Endothelial cell of umbilical vein (primary cell): ENCODE measurements around the gene IL24. TPM values are rescaled to one million over a fixed set of nuclear protein-coding genes. Genes with fewer than 3 reads are reported as not detected.

ENCODE experiments used
- BruUV-seq: library from RNA; stranded (reverse); fragments of 400-500 nt; replicated peaks from 2 replicates; lab custom pipeline; 2021; lab: Mats Ljungman, UMichigan
- CTCF ChIA-PET: fragments of 300-600, 350-600 bp; sonication (Branson Sonifier 250); formaldehyde crosslinking; loops from one replicate; lab custom pipeline; 2021; ENCODE audit warnings: antibody characterized with exemption, inconsistent platforms; lab: Charles Lee
- POLR2A ChIA-PET: fragments of 300-600, 350-600 bp; sonication (Branson Sonifier 250); formaldehyde crosslinking; loops from one replicate; lab custom pipeline; 2021; ENCODE audit warnings: antibody characterized with exemption, inconsistent platforms; lab: Charles Lee
- DNase-seq: peaks from one replicate; pipeline ENCODE4 v3.0.0-alpha.2; 2011; ENCODE audit warnings: low read depth, low spot score
- FAIRE-seq: peaks from 2 replicates; lab custom pipeline; 2011; peaks lifted over from hg19 to GRCh38; lab: Jason Lieb, UNC
- H2AFZ ChIP-seq: 2 replicates; pipeline ENCODE4 v1.6.0; 2012; ENCODE audit warnings: low read depth, low read length, control low read depth, inconsistent platforms
- H3K27ac ChIP-seq: 2 replicates; pipeline ENCODE4 v1.5.1; 2011; ENCODE audit warnings: low read depth, mild to moderate bottlenecking, control low read depth, low read length, moderate library complexity; ENCODE audit not compliant: insufficient read depth
- H3K27me3 ChIP-seq, 2 experiments: 2 replicates each; pipeline versions ENCODE4 v1.6.0 to v1.6.1; 2011; ENCODE audit warnings: low read length in 2 of 2, mixed read lengths in 1 of 2; ENCODE audit not compliant: control insufficient read depth in 2 of 2, insufficient read depth in 2 of 2
- H3K36me3 ChIP-seq, 2 experiments: 2 replicates in 1 of 2; 3 replicates in 1 of 2; pipeline ENCODE4 v1.5.1; 2011; ENCODE audit warnings: low read length in 2 of 2, mild to moderate bottlenecking in 1 of 2, moderate library complexity in 1 of 2; ENCODE audit not compliant: control insufficient read depth in 2 of 2, insufficient read depth in 2 of 2; ENCODE audit errors: extremely low read depth in 1 of 2
- H3K4me1 ChIP-seq: 3 replicates; pipeline ENCODE4 v1.5.1; 2011; ENCODE audit warnings: mild to moderate bottlenecking, low read length; ENCODE audit not compliant: control insufficient read depth, insufficient read depth; ENCODE audit errors: extremely low read depth
- H3K4me2 ChIP-seq: 2 replicates; pipeline ENCODE4 v1.6.1; 2011; ENCODE audit warnings: low read length, control low read depth, mixed read lengths; ENCODE audit not compliant: insufficient read depth
- H3K4me3 ChIP-seq, 3 experiments: fragments of 200-600 bp in 1 of 3; sonication (generic), shearing (Covaris generic) in 1 of 3; replicated peaks in 1 of 3; 2 replicates each; pipeline ENCODE4 v1.5.1; 2011 to 2016; ENCODE audit warnings: control low read depth in 3 of 3, low read length in 3 of 3, mild to moderate bottlenecking in 2 of 3, inconsistent platforms in 1 of 3, low read depth in 1 of 3, moderate library complexity in 1 of 3; ENCODE audit not compliant: insufficient read depth in 1 of 3
- H3K79me2 ChIP-seq: 2 replicates; pipeline ENCODE4 v1.6.0; 2012; ENCODE audit warnings: low read length, inconsistent platforms; ENCODE audit not compliant: control insufficient read depth, insufficient read depth
- H3K9ac ChIP-seq: replicated peaks from 2 replicates; pipeline ENCODE3; 2011; ENCODE audit warnings: low read length, control low read depth; ENCODE audit not compliant: insufficient read depth; ENCODE audit errors: extremely low read depth
- H3K9me1 ChIP-seq: replicated peaks from 3 replicates; pipeline ENCODE4 v1.6.0; 2011; ENCODE audit warnings: mild to moderate bottlenecking, low read length; ENCODE audit not compliant: control insufficient read depth, insufficient read depth; ENCODE audit errors: extremely low read depth
- H3K9me3 ChIP-seq: replicated peaks from 2 replicates; pipeline ENCODE4 v1.5.1; 2012; ENCODE audit warnings: low read length, inconsistent platforms; ENCODE audit not compliant: control insufficient read depth, insufficient read depth
- H4K20me1 ChIP-seq: replicated peaks from 2 replicates; pipeline ENCODE3; 2011; ENCODE audit warnings: mild to moderate bottlenecking, low read length; ENCODE audit not compliant: control insufficient read depth, insufficient read depth; ENCODE audit errors: extremely low read depth
- CTCF ChIP-seq, 2 donors: IDR thresholded peaks; 1 replicate in 1 of 2; 2 replicates in 1 of 2; pipeline ENCODE4 v1.5.1; 2011; ENCODE audit warnings: low read length in 2 of 2, mild to moderate bottlenecking in 2 of 2, moderate library complexity in 2 of 2, control low read depth in 1 of 2, inconsistent platforms in 1 of 2, low read depth in 1 of 2; ENCODE audit not compliant: insufficient read depth in 1 of 2; ENCODE audit errors: extremely low read depth in 1 of 2
- EZH2 ChIP-seq: IDR thresholded peaks from 2 replicates; pipeline ENCODE4 v1.6.1; 2012; ENCODE audit warnings: borderline replicate concordance, low read depth, mild to moderate bottlenecking, moderate library complexity, low read length, inconsistent platforms; ENCODE audit not compliant: severe bottlenecking
- FOS ChIP-seq: IDR thresholded peaks from 2 replicates; pipeline ENCODE4 v1.6.1; 2011; ENCODE audit warnings: mild to moderate bottlenecking, low read length, moderate library complexity, borderline replicate concordance; ENCODE audit not compliant: insufficient read depth
- GATA2 ChIP-seq: IDR thresholded peaks from 2 replicates; pipeline ENCODE4 v1.7.0; 2011; ENCODE audit warnings: low read depth, mild to moderate bottlenecking, moderate library complexity, mixed read lengths, low read length; ENCODE audit not compliant: insufficient read length, insufficient read depth
- JUN ChIP-seq: IDR thresholded peaks from 2 replicates; pipeline ENCODE4 v1.6.1; 2011; ENCODE audit warnings: borderline replicate concordance, low read depth; ENCODE audit not compliant: insufficient read length, insufficient read depth
- MAX ChIP-seq: IDR thresholded peaks from 2 replicates; pipeline ENCODE4 v1.6.1; 2011; ENCODE audit not compliant: insufficient read depth, insufficient read length
- MYC ChIP-seq: IDR thresholded peaks from one replicate; pipeline ENCODE4 v1.6.1; 2011; ENCODE audit warnings: mild to moderate bottlenecking, low read depth, low read length
- POLR2A ChIP-seq: IDR thresholded peaks from 2 replicates; pipeline ENCODE4 v1.6.1; 2012; ENCODE audit warnings: low read depth, mild to moderate bottlenecking, control low read depth, low read length
- POLR2AphosphoS5 ChIP-seq: IDR thresholded peaks from 2 replicates; pipeline ENCODE4 v1.6.1; 2012; ENCODE audit warnings: low read depth, mild to moderate bottlenecking, control low read depth, low read length, moderate library complexity; ENCODE audit not compliant: insufficient read depth
- dilution Hi-C: fragments of 300-500 bp; cut with MboI; formaldehyde crosslinking; loops from one replicate; pipeline ENCODE4 v1.15.0; 2019; ENCODE audit warnings: low sequenced_read_pairs; ENCODE audit not compliant: extremely low pct_ligation_motif_present
- intact Hi-C: fragments of 100-400 bp; cut with micrococcal nuclease; formaldehyde crosslinking; loops from one replicate; pipeline ENCODE4 v1.10.0; 2022
- polyA plus RNA-seq, 4 experiments: library from polyadenylated mRNA; depleted of rRNA in 3 of 4; stranded (reverse) in 3 of 4; unstranded in 1 of 4; fragments of >200 nt; gene quantifications; 2 replicates each; pipeline versions ENCODE4 v1.2.1 to v1.2.3, GENCODE V29; 2011 to 2012; ENCODE audit warnings: missing spikeins in 1 of 4
- total RNA-seq: library from RNA; stranded (reverse); gene quantifications from 2 replicates; pipeline ENCODE4 v1.2.3, GENCODE V29; 2021

IL24 gene
- total and polyA plus RNA-seq, 2 donors (not counting 3 experiments of a cell fraction or from before 2014, with no cell fraction given), result not detected

DNA sequence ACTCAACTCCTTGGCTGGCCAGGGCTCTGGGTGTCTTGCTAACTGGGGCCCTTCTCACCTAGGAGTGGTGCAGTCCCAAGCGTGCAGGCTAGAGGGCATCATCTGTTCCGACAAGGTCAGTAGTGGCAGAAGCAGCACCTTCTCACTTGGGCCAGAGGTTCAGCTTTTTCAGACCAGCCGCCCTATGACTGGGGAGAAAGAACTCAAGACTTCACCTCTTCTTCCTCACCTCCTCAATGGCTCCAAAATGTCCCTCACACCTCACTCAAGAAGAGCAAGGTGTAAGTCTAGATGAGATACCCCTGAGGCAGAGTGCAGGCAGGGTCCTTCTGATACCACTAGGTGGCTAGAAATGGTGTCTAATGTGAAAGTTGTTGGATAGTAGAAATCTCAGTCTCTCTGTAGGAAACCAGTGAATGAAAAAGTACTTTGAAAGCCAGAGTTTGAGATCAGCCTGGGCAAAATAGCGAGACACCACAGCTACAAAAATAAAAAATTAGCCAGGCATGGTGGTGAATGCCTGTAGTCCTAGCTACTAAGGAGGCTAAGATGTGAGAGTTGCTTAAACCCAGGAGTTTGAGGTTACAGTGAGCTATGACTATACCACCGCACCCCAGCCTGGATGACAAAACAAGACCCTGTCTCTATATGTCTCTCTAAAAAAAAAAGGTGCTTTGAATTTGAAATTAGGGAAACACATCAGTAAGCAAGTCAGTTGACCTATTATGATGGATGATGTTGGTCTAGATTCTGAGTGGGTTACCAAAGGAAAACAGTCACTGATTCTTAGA lies 40.4 kb upstream of the IL24 start:
- H2AFZ ChIP-seq, result no peak overlapping the region
- dilution Hi-C loops (no loop called here), intact Hi-C loops (no loop called here)
- no peak overlapping the region for H3K9ac ChIP-seq
- CTCF ChIA-PET, result no interaction called here
- H3K4me3 ChIP-seq, result no peak overlapping the region
- no peaks in the 10 kb centered on the region for H4K20me1 ChIP-seq
- H3K27ac ChIP-seq, result no peak overlapping the region
- no peaks in the 10 kb centered on the region for H3K36me3 ChIP-seq
- no TSS peak for BruUV-seq
- H3K27me3 ChIP-seq, result no peaks in the 10 kb centered on the region
- FAIRE-seq (no peak), DNase-seq (no peak)
- H3K9me3 ChIP-seq, result no peaks in the 10 kb centered on the region
- TF ChIP-seq MAX, result no peak
- TF ChIP-seq MYC, result no peak
- TF ChIP-seq CTCF (IDR thresholded peaks at IDR 0.05; ENCODE audit: extremely low read depth in 1 of 2, insufficient read depth in 1 of 2, low read depth in 1 of 2, low read length in 2 of 2), result no peak
- TF ChIP-seq EZH2, result no peak
- no peak for TF ChIP-seq POLR2A
- no peak for TF ChIP-seq GATA2
- TF ChIP-seq FOS, result no peak
- TF ChIP-seq POLR2AphosphoS5, result no peak
- no peak for TF ChIP-seq JUN
- no peaks in the 10 kb centered on the region for H3K4me1 ChIP-seq
- no peak overlapping the region for H3K4me2 ChIP-seq
- POLR2A ChIA-PET, result no interaction called here
- no peaks in the 10 kb centered on the region for H3K79me2 ChIP-seq
- H3K9me1 ChIP-seq, result no peaks in the 10 kb centered on the region
